Measurements from ENCODE around the gene CMTM4.

Gene CMTM4

DNA sequence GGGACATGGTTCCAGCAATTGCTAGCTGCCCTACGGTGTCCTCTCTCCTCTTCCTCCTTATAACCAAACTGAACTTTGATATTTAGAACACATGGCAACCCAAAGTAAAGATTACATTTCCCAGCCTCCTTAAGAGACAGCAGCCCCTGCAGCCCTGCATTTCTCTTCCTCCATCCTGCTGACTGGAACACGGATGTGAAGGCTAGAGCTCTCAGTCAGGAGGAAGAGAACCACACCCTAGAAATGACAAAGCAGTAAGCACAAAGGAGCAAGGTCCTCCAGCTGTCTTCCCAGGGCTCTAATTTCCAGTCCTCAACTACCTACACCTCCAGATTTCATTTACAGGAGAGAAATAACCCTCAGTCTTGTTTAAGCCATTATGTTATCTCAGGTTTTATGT lies 44.0 kb upstream of the CMTM4 start:
- TF ChIP-seq TAF1 (IDR thresholded peaks at IDR 0.05; ENCODE audit: low read depth), result no peak

DNA sequence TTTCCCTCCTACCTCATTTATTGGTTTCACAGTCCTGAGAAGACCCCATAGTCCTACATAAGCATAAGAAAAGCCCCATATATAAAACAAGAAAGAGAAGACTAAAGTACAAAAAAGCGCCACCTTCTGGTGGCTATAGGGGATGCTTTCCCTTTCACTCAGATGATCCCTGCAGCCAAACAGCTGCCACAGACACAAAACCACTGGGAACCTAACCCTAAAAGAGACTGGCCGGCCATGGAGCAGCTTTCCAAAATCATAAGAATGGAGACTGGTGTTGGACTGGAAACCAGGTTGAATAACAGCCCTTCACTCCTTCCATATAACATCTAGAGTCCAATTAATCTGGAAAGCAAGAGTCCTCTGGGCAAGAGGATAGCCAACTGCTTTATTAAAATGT lies 43.5 kb upstream of the CMTM4 start:
- no peak for TF ChIP-seq TCF12 (IDR thresholded peaks at IDR 0.05; ENCODE audit: low read depth)
- peak; percentile 12; the same call in 1 of the 2 replicates for TF ChIP-seq RAD21 (IDR thresholded peaks at IDR 0.05; ENCODE audit: low read depth)

DNA sequence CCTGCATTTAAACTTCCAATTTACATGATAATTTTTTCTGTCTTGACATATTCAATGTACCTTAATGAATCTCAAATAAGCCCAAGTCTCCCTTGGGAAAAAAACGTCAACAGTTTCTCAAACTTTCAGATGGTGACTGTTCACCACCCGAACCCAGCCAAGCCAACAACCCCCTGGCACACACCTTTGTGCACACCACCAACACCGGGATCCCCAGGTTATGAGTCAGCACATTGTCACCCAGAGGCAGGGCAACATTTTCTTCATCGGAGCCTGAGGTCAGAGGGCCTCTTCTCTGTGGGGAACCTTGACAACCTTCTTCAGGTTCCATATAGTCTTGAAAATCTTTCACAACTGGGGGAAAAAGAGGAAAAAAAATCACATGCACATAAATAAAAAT lies 39.3 kb upstream of the CMTM4 start:
- no peak for TF ChIP-seq TAF1 (IDR thresholded peaks at IDR 0.05; ENCODE audit: low read depth)
- no peak for TF ChIP-seq FOXM1 (IDR thresholded peaks at IDR 0.05; ENCODE audit: borderline replicate concordance, low read depth)
- TF ChIP-seq EP300 (IDR thresholded peaks at IDR 0.05; ENCODE audit: borderline replicate concordance), result no peak
- no peak for TF ChIP-seq RAD21 (IDR thresholded peaks at IDR 0.05; ENCODE audit: low read depth)
- TF ChIP-seq NFIC (IDR thresholded peaks at IDR 0.05), result no peak
- TF ChIP-seq, protein P1, sequence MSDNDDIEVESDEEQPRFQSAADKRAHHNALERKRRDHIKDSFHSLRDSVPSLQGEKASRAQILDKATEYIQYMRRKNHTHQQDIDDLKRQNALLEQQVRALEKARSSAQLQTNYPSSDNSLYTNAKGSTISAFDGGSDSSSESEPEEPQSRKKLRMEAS (IDR thresholded peaks at IDR 0.05), result no peak
- TF ChIP-seq, protein P2, sequence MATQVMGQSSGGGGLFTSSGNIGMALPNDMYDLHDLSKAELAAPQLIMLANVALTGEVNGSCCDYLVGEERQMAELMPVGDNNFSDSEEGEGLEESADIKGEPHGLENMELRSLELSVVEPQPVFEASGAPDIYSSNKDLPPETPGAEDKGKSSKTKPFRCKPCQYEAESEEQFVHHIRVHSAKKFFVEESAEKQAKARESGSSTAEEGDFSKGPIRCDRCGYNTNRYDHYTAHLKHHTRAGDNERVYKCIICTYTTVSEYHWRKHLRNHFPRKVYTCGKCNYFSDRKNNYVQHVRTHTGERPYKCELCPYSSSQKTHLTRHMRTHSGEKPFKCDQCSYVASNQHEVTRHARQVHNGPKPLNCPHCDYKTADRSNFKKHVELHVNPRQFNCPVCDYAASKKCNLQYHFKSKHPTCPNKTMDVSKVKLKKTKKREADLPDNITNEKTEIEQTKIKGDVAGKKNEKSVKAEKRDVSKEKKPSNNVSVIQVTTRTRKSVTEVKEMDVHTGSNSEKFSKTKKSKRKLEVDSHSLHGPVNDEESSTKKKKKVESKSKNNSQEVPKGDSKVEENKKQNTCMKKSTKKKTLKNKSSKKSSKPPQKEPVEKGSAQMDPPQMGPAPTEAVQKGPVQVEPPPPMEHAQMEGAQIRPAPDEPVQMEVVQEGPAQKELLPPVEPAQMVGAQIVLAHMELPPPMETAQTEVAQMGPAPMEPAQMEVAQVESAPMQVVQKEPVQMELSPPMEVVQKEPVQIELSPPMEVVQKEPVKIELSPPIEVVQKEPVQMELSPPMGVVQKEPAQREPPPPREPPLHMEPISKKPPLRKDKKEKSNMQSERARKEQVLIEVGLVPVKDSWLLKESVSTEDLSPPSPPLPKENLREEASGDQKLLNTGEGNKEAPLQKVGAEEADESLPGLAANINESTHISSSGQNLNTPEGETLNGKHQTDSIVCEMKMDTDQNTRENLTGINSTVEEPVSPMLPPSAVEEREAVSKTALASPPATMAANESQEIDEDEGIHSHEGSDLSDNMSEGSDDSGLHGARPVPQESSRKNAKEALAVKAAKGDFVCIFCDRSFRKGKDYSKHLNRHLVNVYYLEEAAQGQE (IDR thresholded peaks at IDR 0.05; ENCODE audit: low read depth), result no peak
- no peak for TF ChIP-seq TCF12 (IDR thresholded peaks at IDR 0.05; ENCODE audit: low read depth)
- no peak for TF ChIP-seq YY1 (IDR thresholded peaks at IDR 0.05; ENCODE audit: low read depth)
- TF ChIP-seq CREB1 (IDR thresholded peaks at IDR 0.05; ENCODE audit: low read depth), result no peak
- TF ChIP-seq ZBTB7A (IDR thresholded peaks at IDR 0.05; ENCODE audit: low read depth), result no peak
- TF ChIP-seq, protein P3, sequence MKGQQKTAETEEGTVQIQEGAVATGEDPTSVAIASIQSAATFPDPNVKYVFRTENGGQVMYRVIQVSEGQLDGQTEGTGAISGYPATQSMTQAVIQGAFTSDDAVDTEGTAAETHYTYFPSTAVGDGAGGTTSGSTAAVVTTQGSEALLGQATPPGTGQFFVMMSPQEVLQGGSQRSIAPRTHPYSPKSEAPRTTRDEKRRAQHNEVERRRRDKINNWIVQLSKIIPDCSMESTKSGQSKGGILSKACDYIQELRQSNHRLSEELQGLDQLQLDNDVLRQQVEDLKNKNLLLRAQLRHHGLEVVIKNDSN (IDR thresholded peaks at IDR 0.05), result no peak
- TF ChIP-seq EGR1 (IDR thresholded peaks at IDR 0.05), result no peak

- TF ChIP-seq NFIC (IDR thresholded peaks at IDR 0.05) (no peak), RAD21 (IDR thresholded peaks at IDR 0.05; ENCODE audit: low read depth) (no peak), CEBPB (IDR thresholded peaks at IDR 0.05) (no peak), CREB1 (IDR thresholded peaks at IDR 0.05; ENCODE audit: low read depth) (no peak), FOXM1 (IDR thresholded peaks at IDR 0.05; ENCODE audit: borderline replicate concordance, low read depth) (no peak), EP300 (IDR thresholded peaks at IDR 0.05; ENCODE audit: borderline replicate concordance) (no peak), TAF1 (IDR thresholded peaks at IDR 0.05; ENCODE audit: low read depth) (no peak), TEAD4 (IDR thresholded peaks at IDR 0.05) (no peak), YY1 (IDR thresholded peaks at IDR 0.05; ENCODE audit: low read depth) (no peak), ZBTB7A (IDR thresholded peaks at IDR 0.05; ENCODE audit: low read depth) (no peak), TCF12 (IDR thresholded peaks at IDR 0.05; ENCODE audit: low read depth) (no peak), EGR1 (IDR thresholded peaks at IDR 0.05) (no peak)
- TF ChIP-seq, protein P2 (IDR thresholded peaks at IDR 0.05; ENCODE audit: low read depth), result no peak
- TF ChIP-seq, protein P1 (IDR thresholded peaks at IDR 0.05), result no peak
- TF ChIP-seq, protein P3 (IDR thresholded peaks at IDR 0.05), result no peak
These were observed 34.6 kb upstream of the CMTM4 start for GRCh38 chr16:66731101-66731500.

GRCh38 chr16:66728804-66729203 lies 32.3 kb upstream of the CMTM4 start:
- no peak for TF ChIP-seq TCF12 (IDR thresholded peaks at IDR 0.05; ENCODE audit: low read depth)
- no peak for TF ChIP-seq NFIC (IDR thresholded peaks at IDR 0.05)
- no peak for TF ChIP-seq EP300 (IDR thresholded peaks at IDR 0.05; ENCODE audit: borderline replicate concordance)
- TF ChIP-seq RAD21 (IDR thresholded peaks at IDR 0.05; ENCODE audit: low read depth), result no peak
- TF ChIP-seq, protein P1 (IDR thresholded peaks at IDR 0.05), result no peak
- TF ChIP-seq EGR1 (IDR thresholded peaks at IDR 0.05), result no peak
- TF ChIP-seq YY1 (IDR thresholded peaks at IDR 0.05; ENCODE audit: low read depth), result no peak
- no peak for TF ChIP-seq FOXM1 (IDR thresholded peaks at IDR 0.05; ENCODE audit: borderline replicate concordance, low read depth)
- no peak for TF ChIP-seq CEBPB (IDR thresholded peaks at IDR 0.05)

DNA sequence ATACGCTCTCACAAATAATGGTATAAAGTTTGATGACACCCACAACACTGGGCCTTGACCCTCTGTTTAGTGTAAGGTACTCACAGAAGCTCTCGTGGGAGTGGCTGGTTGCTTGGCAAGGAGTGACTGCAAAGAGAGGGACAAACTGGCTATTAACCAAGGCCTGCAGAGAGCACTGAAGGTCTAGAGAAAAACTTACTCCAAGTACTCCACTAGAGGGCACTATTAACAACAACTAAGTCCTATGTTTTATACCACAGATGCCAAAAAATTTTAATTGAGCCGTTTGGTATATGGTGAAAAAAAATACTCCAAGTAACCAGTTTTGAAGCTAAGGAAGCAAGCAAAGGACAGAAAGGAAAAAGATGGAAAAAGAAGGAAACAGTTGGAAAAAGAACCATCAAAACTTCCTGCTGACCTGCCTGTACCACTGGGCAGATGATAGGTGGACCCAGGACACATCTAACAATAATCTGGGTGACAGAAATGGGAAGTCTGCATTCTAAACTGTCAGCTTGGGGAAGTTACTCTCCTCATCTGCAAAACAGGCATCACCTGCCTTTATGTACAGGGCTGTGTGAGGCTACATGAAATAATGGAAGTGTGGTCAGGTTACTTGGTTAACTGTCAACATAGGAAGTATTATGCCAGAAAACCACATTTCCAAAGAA lies 31.7 kb upstream of the CMTM4 start:
- TF ChIP-seq RAD21 (IDR thresholded peaks at IDR 0.05; ENCODE audit: low read depth) (peak; percentile 44; the same call in 1 of the 2 replicates), YY1 (IDR thresholded peaks at IDR 0.05; ENCODE audit: low read depth) (no peak)

Measured in Ishikawa (cell line).